Ovary (tissue), 3 donors: Measurements from ENCODE around the gene MBP.

Experiments
- EP300 ChIP-seq: sonication (generic); formaldehyde crosslinking; IDR thresholded peaks from one replicate; pipeline ENCODE4 v1.6.1; 2017; ENCODE audit warnings: antibody characterized with exemption
- POLR2A ChIP-seq: fragments of 450-650 bp; IDR thresholded peaks from one replicate; pipeline ENCODE4 v1.6.1; 2017; ENCODE audit warnings: antibody characterized with exemption, mild to moderate bottlenecking, moderate library complexity
- TF ChIP-seq, protein P1 (sequence below), 3 donors: fragments of 450-650 bp in 2 of 3; fragments of 200-600 bp in 1 of 3; IDR thresholded peaks; one replicate each; pipeline versions ENCODE4 v1.5.1 to v1.8.0; 2016 to 2022; ENCODE audit warnings: antibody characterized with exemption in 3 of 3, mild to moderate bottlenecking in 1 of 3
- donor health status: DM: no; HTN: no; CAD: no.

DNA sequence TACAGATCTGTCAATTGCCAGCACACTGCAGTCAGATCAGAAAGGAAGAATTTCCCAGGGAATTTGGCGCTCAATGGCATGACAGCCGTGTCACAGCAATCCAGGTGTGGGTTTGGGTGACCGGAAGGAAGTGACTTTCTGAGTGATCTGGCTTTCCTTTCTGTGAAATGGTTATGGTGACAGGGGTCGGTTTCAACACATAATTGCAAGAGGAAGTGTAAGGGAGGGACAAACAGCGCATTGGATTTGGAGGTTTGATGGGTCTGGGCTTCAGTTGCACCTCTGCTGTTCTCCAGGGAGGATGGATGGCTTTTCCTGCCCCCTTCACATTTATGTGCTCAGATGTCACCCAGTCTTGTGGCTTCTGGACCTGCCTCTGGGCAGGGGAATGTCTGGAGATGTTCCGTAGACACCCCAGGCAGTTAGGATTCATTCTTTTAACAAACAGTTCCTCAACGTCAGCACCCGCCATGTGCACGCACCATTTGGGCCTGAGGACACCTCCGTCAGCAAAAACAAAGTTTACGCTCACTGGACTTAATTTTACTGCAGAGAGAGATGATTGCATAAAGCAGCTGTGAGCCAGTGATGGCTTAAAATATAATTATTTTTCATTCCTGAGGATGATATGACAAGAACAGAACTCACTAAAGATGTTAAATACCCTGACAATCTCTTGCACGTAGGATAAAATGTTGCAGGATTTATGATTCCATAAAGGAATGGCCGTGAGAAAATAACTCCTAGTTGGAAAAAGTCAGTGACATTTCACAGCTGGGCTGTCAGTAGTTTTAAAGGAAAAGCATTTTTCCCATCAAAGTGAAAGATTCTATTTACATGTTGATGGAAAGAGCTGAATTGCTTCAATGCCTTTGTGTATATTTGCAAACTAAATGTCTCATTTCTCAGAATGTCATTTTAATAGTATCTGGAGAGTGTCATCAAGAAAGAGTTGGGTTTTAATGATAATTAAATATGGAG is 36.9 kb downstream of the MBP start:
- TF ChIP-seq, protein P1, sequence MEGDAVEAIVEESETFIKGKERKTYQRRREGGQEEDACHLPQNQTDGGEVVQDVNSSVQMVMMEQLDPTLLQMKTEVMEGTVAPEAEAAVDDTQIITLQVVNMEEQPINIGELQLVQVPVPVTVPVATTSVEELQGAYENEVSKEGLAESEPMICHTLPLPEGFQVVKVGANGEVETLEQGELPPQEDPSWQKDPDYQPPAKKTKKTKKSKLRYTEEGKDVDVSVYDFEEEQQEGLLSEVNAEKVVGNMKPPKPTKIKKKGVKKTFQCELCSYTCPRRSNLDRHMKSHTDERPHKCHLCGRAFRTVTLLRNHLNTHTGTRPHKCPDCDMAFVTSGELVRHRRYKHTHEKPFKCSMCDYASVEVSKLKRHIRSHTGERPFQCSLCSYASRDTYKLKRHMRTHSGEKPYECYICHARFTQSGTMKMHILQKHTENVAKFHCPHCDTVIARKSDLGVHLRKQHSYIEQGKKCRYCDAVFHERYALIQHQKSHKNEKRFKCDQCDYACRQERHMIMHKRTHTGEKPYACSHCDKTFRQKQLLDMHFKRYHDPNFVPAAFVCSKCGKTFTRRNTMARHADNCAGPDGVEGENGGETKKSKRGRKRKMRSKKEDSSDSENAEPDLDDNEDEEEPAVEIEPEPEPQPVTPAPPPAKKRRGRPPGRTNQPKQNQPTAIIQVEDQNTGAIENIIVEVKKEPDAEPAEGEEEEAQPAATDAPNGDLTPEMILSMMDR (IDR thresholded peaks at IDR 0.05): no peak
- TF ChIP-seq POLR2A (no peak), EP300 (no peak)
